GM04504 (cell line): ENCODE measurements around the gene EIF3B.
"Not testable (repeated sequence)": the region's sequence is repeated elsewhere in the genome, so short reads cannot be mapped to it uniquely, and the experiment has no call there.

Experiments used
- DNase-seq: peaks from one replicate; pipeline ENCODE4 v3.0.0-alpha.2; 2012; ENCODE audit warnings: low read depth

Gene EIF3B

GRCh38 chr7:2354186-2354938, at the start of gene EIF3B:
EIF3B (plus strand) TSS chr7:2354827; CDS start chr7:2354922, 95 bp downstream.
- DNase-seq = peak; percentile 88

GRCh38 chr7:2305258-2305657, 49.4 kb upstream of the EIF3B start:
- DNase-seq = not testable (repeated sequence)

DNA sequence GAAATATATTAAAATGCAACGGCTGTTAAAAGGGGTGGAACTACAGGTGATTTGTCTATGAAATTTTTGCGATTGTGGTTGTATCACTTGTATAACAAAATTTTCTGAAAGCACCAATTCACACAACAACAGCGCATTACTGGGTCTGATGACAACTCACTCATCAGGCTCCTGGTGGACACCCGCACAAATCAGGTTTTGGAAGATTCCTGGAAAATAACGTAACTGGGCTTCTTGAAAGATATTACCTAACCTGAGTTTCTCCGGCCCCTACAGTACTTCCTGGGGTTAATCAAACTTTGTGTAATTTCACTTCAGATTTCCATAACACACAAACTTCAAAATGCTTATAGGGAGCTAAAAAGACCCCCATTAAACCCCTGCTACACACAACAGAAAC, 47.9 kb upstream of the EIF3B start:
- no peak for DNase-seq

- DNase-seq = no peak
Observed at GRCh38 chr7:2307690-2308107, 46.9 kb upstream of the EIF3B start.

- no peak for DNase-seq
Observed at GRCh38 chr7:2309889-2310331, 44.7 kb upstream of the EIF3B start.

GRCh38 chr7:2312267-2312929, 42.2 kb upstream of the EIF3B start:
- no peak for DNase-seq

GRCh38 chr7:2313450-2314208, 41.0 kb upstream of the EIF3B start:
- DNase-seq = no peak

DNA sequence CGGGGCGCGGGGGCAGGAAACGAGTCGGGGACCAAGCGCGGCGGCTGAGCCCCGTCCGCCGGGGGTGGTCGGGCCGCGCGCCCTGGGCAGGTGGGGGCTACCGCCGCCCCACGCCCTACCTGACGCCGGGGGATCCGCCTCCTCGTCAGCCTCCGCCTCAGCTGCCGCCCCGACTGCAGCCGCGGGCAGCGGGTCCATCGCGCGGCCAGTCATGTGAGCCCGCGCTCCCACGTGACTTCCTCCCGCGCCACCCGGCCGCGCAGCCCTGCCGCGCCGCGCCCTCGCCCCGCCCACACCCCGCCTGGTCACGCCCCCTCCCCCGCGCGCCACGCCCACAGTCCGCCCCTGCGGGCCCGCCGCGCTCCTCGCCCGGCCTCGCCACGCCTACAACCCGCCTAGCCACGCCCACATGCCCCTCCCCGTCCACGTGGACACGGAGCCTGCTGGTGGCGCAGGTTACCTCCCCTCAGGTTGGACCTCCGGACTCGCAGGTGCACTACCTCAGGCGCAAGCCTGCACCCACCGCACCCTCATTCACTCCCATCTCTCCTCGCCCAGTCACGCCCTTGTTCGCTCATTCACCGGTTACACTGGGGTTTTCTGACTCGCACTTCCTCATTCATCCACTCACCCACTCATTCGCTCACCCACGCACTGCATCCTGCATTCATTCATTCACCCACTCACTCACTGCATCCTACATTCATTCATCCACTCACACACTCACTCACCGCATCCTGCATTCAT, 40.2 kb upstream of the EIF3B start, which contains the start of gene SNX8:
Gene SNX8 (minus strand): TSS at position 233 of the 747 bp plus-strand sequence. CDS start 20 bp downstream, at position 213.
- DNase-seq = no peak

GRCh38 chr7:2314956-2315530, 39.6 kb upstream of the EIF3B start:
- not testable (repeated sequence) for DNase-seq

DNA sequence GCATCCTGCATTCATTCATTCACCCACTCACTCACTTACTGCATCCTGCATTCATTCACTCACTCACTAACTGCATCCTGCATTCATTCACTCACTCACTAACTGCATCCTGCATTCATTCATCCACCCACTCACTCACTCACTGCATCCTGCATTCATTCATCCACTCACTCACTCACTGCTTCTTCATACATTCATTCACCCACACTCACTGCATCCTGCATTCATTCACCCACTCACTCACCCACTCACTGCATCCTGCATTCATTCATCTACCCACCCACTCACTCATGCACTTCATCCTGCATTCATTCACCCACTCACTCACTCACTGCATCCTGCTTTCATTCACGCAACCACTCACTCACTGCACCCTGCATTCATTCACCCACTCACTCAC, 38.8 kb upstream of the EIF3B start:
- DNase-seq = no peak

DNA sequence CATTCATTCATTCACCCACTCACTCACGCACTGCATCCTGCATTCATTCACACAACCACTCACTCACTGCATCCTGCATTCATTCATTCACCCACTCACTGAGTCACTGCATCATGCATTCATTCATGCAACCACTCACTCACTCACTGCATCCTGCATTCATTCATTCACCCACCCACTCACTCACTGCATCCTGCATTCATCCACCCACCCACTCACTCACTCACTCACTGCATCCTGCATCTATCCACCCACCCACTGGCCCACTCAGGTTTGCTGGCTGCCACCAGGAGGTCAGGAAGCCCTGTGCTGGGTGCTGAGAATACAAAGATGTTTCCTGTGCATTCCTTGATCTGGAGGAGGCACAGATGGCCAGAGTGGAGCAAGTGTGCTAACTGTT, 38.0 kb upstream of the EIF3B start:
- no peak for DNase-seq

GRCh38 chr7:2317556-2318293, 36.9 kb upstream of the EIF3B start:
- no peak for DNase-seq

GRCh38 chr7:2321020-2321419, 33.6 kb upstream of the EIF3B start:
- no peak for DNase-seq

DNA sequence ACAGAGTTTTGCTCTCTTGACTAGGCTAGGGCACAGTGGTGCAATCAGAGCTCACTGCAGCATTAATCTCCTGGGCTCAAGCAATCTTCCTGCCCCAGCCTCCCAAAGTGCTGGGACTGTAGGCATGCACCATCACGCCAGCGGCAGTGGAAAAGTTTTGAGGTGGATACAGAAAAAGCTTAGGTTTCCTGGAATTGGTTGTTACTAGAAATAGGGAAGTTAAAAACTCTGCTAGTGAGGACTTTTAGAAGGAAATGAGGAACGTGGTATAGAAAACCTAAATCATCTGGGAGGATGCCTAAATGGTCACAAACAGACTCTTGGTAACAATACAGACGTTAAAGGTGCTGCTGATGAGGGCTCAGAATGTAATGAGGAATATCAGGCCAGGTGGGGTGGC, 29.5 kb upstream of the EIF3B start:
- DNase-seq = no peak

DNA sequence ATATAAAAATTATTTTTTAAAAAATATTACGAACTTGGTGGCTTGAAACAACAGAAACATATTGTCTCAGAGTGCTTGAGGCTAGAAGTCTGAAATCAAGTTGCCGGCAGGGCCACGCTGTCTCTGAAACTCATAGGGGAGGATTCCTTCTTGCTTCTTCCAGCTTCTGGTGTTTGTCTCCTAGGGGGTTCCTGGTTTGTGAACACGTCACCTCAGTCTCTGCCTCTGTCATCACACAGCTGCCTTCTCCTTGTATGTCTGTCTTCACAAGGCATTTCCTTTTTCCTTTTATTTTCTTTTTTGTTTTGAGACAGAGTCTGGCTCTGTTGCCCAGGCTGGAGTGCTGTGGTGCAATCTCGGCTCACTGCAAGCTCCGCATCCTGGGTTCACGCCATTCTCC, 27.7 kb upstream of the EIF3B start:
- DNase-seq = no peak

- no peak for DNase-seq
Observed at GRCh38 chr7:2330493-2330892, 24.1 kb upstream of the EIF3B start.

DNA sequence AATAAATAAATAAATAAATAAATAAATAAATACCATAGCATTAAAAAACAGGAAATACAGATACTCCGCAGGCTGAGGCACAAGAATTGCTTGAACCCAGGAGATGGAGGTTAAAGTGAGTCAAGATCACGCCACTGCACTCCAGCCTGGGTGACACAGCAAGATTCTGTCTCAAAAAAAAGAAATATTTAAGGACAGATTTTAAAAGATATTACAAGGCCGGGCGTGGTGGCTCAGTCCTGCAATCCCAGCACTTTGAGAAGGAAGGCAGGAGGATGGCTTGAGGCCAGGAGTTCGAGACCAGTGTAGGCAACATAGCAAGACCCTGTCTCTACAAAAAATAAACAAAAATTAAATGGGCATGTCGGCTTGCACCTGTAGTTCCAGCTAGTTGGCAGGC, 22.9 kb upstream of the EIF3B start:
- DNase-seq = no peak

GRCh38 chr7:2332606-2333231, 21.9 kb upstream of the EIF3B start:
- DNase-seq = not testable (repeated sequence)

GRCh38 chr7:2336626-2337299, 17.9 kb upstream of the EIF3B start:
- no peak for DNase-seq
